OCI-LY7 (cell line): ENCODE data around the gene KIRREL3.

ENCODE experiments used
- EZH2phosphoT487 ChIP-seq: fragments of 200-600 bp; sonication (generic); IDR thresholded peaks from 2 replicates; pipeline ENCODE4 v1.6.1; 2018; ENCODE audit warnings: low read depth, borderline replicate concordance, mild to moderate bottlenecking, mixed run types, antibody characterized with exemption, low read length, moderate library complexity, mixed read lengths
- TF ChIP-seq, protein P1 (sequence below): fragments of 200-600 bp; sonication (generic); conservative IDR thresholded peaks from 2 replicates; pipeline ENCODE4 v1.5.1; 2014; ENCODE audit warnings: mild to moderate bottlenecking, antibody characterized with exemption, low read length, moderate library complexity, mixed read lengths

DNA sequence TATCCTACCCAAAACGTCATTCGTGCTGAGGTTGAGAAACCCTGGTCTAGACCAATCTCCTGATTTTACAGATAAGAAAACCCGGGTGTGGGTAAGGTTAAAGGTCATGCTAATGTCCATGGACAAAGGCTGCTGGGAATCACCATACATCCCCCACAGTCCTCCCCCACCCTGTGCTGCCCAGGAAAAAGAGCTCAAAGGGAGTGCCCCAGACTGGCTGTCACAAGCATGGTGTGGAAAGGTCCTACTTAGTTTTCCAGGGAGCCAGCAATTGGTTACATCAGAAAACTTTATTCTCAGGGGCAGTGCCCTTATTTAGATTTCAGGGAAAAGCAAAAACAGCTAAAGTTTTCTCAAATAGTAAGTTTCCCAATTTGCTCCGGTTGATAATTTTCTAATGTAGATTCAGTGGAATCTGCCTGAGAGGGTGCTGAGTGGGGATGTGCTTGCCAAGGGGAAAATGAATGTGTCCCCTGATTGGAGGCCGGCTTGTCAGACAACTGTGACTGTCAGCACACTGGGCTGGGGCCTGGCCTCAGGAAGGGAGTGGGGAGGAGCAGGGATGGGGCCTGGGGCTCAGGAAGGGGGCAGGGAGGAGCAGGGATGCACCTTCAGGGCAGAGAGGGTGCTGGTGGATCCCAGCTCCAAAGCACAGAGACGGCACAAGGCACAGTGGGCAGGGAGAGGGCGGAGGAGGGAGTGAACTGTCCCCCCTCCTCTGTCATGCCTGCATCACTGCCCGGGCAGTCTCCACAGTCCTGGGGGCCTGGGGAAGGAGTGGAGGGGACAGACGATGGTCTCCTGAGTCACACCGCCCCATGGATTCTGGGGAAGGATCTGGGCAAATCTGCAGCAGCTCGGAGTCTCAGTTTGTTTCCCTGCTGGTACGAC, 263.6 kb downstream of the KIRREL3 start:
- TF ChIP-seq, protein P1, sequence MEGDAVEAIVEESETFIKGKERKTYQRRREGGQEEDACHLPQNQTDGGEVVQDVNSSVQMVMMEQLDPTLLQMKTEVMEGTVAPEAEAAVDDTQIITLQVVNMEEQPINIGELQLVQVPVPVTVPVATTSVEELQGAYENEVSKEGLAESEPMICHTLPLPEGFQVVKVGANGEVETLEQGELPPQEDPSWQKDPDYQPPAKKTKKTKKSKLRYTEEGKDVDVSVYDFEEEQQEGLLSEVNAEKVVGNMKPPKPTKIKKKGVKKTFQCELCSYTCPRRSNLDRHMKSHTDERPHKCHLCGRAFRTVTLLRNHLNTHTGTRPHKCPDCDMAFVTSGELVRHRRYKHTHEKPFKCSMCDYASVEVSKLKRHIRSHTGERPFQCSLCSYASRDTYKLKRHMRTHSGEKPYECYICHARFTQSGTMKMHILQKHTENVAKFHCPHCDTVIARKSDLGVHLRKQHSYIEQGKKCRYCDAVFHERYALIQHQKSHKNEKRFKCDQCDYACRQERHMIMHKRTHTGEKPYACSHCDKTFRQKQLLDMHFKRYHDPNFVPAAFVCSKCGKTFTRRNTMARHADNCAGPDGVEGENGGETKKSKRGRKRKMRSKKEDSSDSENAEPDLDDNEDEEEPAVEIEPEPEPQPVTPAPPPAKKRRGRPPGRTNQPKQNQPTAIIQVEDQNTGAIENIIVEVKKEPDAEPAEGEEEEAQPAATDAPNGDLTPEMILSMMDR, result no peak
- TF ChIP-seq EZH2phosphoT487, result no peak
